ENCODE measurements around the gene ITGA3. TPM values are rescaled to one million over a fixed set of nuclear protein-coding genes. Genes with fewer than 3 reads are reported as not detected.

Gene ITGA3
- total RNA-seq, 4 donors from 2014 or later, result 44.4 to 86.3 (median 77.0) TPM

DNA sequence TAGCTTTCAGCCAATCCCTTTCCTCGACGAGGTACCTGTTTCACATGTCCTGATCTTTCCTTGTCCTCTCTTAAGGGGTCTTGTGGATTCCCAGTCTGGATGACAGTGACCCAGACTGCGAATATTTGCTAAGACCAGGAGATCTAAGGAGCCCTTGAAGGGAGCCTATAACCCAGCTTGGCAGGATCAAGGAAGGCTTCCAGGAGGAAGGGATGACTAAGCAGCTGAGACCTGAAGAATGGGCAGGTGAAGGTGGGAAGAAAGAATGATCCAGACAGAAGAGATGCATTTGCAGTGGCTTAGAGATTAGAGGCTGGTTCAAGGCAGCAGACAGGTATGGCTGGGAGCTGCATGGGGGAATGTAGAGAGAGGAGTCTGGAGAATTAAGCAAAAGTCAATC is 37.3 kb downstream of the ITGA3 start:
- Histone ChIP-seq H3K27me3 (no peaks in the 10 kb centered on the region), H3K36me3 (peaks cover 5 to 40% (median 19%) of the 10 kb centered on the region in 3 donors), H3K4me1 (peaks cover 13 to 24% (median 16%) of the 10 kb centered on the region in 3 donors), H3K4me3 (no peak overlapping the region), H3K27ac (no peak overlapping the region), H3K9me3 (no peaks in the 10 kb centered on the region)
- 75 to 94% methylated on average over 2 to 3 of the region's 3 CpGs for WGBS, 2 donors
- TF ChIP-seq, protein P1, sequence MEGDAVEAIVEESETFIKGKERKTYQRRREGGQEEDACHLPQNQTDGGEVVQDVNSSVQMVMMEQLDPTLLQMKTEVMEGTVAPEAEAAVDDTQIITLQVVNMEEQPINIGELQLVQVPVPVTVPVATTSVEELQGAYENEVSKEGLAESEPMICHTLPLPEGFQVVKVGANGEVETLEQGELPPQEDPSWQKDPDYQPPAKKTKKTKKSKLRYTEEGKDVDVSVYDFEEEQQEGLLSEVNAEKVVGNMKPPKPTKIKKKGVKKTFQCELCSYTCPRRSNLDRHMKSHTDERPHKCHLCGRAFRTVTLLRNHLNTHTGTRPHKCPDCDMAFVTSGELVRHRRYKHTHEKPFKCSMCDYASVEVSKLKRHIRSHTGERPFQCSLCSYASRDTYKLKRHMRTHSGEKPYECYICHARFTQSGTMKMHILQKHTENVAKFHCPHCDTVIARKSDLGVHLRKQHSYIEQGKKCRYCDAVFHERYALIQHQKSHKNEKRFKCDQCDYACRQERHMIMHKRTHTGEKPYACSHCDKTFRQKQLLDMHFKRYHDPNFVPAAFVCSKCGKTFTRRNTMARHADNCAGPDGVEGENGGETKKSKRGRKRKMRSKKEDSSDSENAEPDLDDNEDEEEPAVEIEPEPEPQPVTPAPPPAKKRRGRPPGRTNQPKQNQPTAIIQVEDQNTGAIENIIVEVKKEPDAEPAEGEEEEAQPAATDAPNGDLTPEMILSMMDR (IDR thresholded peaks at IDR 0.05), result no peak
- TF ChIP-seq POLR2A (IDR thresholded peaks at IDR 0.05), result no peak
- DNase-seq, result no peak
- intact Hi-C loops (cut with DNase I), result no loop called here

DNA sequence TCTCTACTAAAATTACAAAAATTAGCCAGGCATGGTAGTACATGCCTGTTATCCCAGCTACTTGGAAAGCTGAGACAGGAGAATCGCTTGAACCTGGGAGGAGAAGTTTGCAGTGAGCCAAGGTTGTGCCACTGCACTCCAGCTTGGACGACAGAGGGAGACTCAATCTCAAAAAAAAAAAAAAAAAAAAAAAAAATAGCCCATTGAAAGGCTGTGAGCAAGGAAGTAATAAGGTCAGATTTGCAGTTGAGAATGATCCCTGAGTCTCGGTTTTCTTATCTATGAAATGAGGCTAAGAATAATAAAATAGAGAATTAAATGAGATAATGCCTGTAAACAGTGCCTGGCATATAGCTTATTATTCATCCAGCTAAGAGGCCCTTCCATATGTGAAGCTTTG is 37.9 kb downstream of the ITGA3 start:
- TF ChIP-seq, protein P1 (IDR thresholded peaks at IDR 0.05), result no peak
- TF ChIP-seq POLR2A (IDR thresholded peaks at IDR 0.05), result no peak
- Histone ChIP-seq H3K4me1 (peaks cover 13 to 28% (median 16%) of the 10 kb centered on the region in 3 donors), H3K27me3 (no peaks in the 10 kb centered on the region), H3K36me3 (peaks cover 4 to 40% (median 13%) of the 10 kb centered on the region in 3 donors), H3K27ac (peak overlapping the region in 3 of 4 donors; percentile 85 to 94 (median 90)), H3K4me3 (peak overlapping the region in 1 of 4 donors; percentile 66), H3K9me3 (no peaks in the 10 kb centered on the region)
- intact Hi-C loops (cut with DNase I), result loop anchor here (2.0 kb wide), 1 partner anchor 55 kb away; no protein-coding TSS in a partner anchor
- no peak for DNase-seq
- 10 to 18% methylated on average over 3 of the region's 3 CpGs for WGBS, 2 donors

- intact Hi-C loops (cut with DNase I), result loop anchor here (2.0 kb wide), 1 partner anchor 55 kb away; no protein-coding TSS in a partner anchor
- peak overlapping the region; percentile 57 to 98 (median 79) for H3K4me3 ChIP-seq
- no peaks in the 10 kb centered on the region for H3K27me3 ChIP-seq
- no peaks in the 10 kb centered on the region for H3K9me3 ChIP-seq
- WGBS, 2 donors, result 0 to 1% methylated on average over 19 to 21 of the region's 21 CpGs
- H3K36me3 ChIP-seq, result peaks cover 4 to 40% (median 8%) of the 10 kb centered on the region in 3 donors
- H3K4me1 ChIP-seq, result peaks cover 13 to 33% (median 16%) of the 10 kb centered on the region in 3 donors
- TF ChIP-seq POLR2A (IDR thresholded peaks at IDR 0.05), result no peak
- TF ChIP-seq, protein P1 (IDR thresholded peaks at IDR 0.05), result peak; percentile 89 to 97 (median 93)
- peak overlapping the region; percentile 80 to 94 (median 88) for H3K27ac ChIP-seq
- DNase-seq, result no peak
Measured at GRCh38 chr17:50094243-50094752, 38.4 kb downstream of the ITGA3 start.

DNA sequence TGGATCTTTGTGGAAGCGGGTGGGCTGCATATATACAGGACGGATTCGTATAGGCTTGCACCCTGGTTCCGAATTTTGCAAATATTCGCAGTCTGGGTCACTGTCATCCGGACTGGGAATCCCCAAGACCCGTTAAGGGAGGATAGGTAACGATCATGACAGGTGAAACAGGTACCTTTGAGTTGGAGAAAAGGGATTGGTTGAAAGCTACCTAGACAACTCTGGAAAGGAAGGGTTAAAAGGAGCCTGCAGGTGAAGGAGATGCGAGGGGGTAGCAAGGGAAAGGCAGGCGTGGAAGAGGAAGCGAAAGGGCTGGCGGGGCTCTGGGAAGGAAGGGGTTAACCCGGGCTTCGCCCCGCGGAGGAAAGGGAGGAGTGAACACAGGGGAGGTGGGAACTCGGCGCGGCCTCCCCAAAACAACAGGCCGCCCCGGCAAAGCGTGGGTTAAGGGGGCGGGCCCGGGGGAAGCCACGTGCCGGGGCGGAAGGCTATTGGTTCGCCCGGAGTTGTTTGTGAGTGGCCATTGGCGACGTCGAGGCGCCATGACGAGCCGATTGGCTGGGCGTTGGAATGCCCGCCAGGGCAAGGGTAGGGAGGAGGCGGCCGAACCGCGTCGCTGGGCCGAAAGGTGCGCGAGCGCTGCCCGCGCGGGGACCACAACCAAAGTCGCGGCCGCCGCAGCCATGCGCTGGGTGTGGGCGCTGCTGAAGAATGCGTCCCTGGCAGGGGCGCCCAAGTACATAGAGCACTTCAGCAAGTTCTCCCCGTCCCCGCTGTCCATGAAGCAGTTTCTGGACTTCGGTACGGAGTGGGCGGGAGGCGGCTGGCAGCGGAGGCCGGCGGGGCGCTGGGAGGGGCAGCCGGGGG is 39.1 kb downstream of the ITGA3 start, which contains the start of gene PDK2:
Gene PDK2 (plus strand): TSS at position 599 of the 867 bp plus-strand sequence. CDS start 85 bp downstream, at position 684.
- H3K4me3 ChIP-seq, result peak within 1 kb of the TSS; percentile 57 to 98 (median 79)
- no peaks in the 10 kb centered on the region for H3K9me3 ChIP-seq
- peaks cover 16 to 40% (median 17%) of the 10 kb centered on the region in 3 donors for H3K4me1 ChIP-seq
- peak; percentile 90 for DNase-seq
- intact Hi-C loops (cut with DNase I), result loop anchor here (2.0 kb wide), 1 partner anchor 54 kb away; no protein-coding TSS in a partner anchor
- peaks cover 1 to 40% (median 2%) of the 10 kb centered on the region in 3 donors for H3K36me3 ChIP-seq
- 1% methylated on average over 49 to 51 of the region's 68 CpGs for WGBS, 2 donors
- peak in 2 of 4 donors; percentile 52 to 63 for TF ChIP-seq POLR2A (IDR thresholded peaks at IDR 0.05)
- TF ChIP-seq, protein P1 (IDR thresholded peaks at IDR 0.05), result peak in 1 of 6 experiments; percentile 21
- H3K27ac ChIP-seq, result peak within 1 kb of the TSS; percentile 80 to 94 (median 88)
- no peaks in the 10 kb centered on the region for H3K27me3 ChIP-seq
